Activated T-cell treated with anti-CD3 and anti-CD28 coated beads for 48 hours (primary cell): Measurements from ENCODE around the gene ITGA1.
A peak's percentile ranks its signal among the peaks of the same experiment; 100 is the strongest.
"Not testable (repeated sequence)": the region's sequence is repeated elsewhere in the genome, so short reads cannot be mapped to it uniquely, and the experiment has no call there.

Experiments used
- DNase-seq: peaks from one replicate; pipeline ENCODE4 v3.0.0-alpha.2; 2020; ENCODE audit warnings: low read depth

The ITGA1 gene

DNA sequence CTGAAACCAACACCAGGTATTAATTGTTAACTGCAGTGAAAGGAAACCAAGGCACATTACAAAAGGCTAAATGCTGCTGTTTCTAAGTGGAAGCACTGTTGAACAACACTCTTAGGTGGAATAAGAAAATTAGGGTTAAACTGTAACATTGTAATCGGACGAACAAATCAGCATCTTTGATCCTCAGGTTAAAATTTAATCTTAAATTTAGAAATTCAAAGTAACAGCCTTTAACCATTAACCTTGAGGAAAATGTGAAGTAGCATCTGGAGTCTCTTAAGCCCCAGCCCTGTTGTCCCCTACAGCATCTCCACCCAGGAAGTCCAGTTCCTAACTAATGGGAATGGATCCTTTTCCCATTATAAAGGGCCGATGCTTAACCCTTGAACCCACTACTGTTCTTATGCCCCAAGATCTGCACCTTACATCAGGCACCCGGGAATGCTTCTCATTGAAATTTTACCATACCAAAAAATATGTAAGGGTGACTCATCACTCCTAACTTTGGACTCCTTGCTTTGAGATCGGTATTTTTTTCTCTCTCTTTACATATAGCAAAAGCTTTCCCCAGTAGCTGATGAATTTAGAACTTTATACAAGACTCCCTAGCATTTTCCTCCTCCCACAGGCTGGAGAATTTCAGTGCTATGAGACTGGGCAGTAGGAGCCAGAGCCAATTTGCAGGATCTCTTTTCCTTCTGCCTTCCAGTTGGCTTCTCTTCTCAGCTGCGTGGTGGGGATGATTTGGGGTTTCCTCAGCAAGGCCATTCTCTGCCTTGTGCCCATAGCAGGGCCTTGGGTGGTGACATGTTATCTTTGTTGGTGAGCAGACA, 169.4 kb downstream of the ITGA1 start:
- no peak for DNase-seq

GRCh38 chr5:52961274-52961681, 173.6 kb downstream of the ITGA1 start:
- no peak for DNase-seq

GRCh38 chr5:52963636-52964035, 175.9 kb downstream of the ITGA1 start:
- DNase-seq, result no peak

DNA sequence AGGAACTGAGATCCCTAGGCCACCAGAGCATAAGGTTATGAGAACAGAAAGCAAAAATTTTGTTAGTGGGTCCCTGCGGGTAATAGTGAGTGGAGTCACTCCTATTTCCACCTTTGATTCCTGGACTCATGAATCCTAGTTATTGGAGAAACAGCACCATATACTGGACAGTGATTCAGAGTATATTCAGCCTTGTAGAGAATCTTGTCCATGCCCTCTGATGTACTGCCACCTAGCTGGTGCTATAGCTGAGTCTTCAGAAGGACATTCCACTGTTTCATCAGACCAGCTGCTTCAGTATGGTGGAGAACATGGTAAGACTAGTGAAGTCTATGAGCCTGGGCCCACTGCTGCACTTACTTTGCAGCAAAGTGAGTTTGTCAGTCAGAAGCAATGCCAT, 176.4 kb downstream of the ITGA1 start:
- no peak for DNase-seq

DNA sequence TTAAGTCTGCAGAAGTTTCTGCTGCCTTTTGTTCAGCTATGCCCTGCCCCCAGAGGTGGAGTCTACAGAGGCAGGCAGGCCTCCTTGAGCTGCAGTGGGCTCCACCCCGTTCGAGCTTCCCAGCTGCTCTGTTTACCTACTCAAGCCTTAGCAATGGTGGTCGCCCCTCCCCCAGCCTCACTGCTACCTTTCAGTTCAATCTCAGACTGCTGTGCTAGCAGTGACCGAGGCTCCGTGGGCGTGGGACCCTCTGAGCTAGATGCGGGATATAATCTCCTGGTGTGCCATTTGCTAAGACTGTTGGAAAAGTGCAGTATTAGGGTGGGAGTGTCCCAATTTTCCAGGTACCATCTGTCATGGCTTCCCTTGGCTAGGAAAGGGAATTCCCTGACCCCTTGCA, 188.4 kb downstream of the ITGA1 start:
- not testable (repeated sequence) for DNase-seq

DNA sequence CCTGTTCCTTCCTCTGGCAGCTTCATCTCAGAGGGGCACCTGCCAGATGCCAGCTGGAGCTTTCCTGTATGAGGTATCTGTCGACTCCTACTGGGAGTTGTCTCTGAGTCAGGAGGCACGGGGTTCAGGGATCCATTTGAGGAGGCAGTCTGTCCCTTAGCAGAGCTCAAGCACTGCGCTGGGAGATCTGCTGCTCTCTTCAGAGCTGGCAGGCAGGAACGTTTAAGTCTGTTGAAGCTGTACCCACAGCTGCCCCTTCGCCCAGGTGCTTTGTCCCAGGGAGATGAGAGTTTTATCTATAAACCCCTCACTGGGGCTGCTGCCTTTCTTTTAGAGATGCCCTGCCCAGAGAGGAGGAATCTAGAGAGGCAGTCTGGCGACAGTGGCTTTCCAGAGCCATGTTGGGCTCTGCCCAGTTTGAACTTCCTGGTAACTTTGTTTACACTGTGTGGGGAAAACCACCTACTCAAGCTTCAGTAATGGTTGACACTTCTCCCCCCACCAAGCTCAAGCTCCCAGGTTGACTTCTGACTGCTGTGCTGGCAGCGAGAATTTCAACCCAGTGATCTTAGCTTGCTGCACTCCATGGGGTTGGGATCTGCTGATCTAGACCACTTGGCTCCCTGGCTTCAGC, 189.7 kb downstream of the ITGA1 start:
- no peak for DNase-seq

DNA sequence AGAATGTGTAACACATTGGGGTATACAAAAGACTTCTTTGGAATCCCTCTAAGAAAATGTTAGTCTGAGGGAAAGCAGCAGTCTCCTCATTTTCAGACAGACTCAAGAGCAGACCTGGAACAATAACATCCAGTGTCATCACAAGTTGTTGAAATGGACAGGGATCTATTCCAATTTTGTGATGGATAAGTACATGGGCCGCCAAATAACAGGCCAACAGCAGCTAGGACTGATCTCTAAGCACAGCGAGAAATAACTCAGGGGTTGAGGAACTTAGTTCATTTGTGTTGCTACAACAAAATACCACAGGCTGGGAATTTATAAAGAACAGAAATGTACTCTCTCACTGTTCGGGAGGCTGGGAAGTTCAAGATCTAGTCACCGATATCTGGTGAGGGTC, 193.8 kb downstream of the ITGA1 start:
- no peak for DNase-seq

GRCh38 chr5:52983731-52984636, 196.3 kb downstream of the ITGA1 start:
- no peak for DNase-seq

DNA sequence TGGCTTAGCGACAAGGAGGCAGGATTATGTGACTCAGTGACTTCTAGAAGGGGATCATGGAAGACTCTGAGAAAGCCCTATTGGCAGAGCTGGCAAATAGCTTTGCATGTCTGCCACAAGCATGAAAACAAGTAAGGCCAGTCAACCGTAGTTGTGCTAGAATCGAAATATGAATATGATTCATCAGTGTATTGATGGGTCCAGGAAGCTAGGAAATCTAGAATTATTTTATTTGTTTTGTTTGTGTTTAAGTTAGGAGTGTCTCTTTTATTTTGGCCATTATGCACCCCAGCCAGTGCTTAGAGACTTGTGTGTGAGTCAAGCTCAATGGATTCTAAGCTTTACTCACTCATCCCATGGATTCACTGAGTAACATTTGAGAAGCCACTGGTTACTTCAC, 197.6 kb downstream of the ITGA1 start:
- DNase-seq, result no peak

DNA sequence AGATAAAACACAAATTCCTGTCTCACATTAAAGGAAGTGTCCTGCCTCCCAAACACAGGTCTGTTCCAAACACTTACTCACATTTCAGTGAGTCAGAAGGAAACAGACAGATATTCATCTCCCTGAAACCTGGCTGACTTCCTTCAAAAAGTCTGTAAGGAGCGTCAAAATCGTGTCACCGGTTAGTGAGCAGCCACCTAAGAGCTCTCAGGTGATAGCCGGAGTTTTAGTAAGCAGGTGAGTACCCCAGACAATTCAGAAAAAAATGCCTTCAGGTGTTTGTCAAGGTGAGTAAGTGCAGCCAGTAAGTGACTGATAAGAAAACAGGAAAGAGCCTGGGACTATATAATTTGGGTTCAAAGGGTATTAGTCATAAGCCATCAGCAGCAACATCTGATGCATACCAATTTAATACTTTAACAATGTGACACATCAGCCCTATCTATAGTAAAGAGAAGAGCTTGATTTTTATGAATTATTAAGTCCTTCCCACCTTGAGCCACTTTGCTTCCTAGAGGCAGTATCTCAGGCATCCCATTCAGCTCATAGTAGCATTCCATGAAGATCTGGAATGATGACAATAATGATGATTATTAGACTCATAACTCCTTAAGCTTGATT, 200.1 kb downstream of the ITGA1 start:
- no peak for DNase-seq

GRCh38 chr5:52988335-52989024, 200.8 kb downstream of the ITGA1 start:
- DNase-seq, result no peak

DNA sequence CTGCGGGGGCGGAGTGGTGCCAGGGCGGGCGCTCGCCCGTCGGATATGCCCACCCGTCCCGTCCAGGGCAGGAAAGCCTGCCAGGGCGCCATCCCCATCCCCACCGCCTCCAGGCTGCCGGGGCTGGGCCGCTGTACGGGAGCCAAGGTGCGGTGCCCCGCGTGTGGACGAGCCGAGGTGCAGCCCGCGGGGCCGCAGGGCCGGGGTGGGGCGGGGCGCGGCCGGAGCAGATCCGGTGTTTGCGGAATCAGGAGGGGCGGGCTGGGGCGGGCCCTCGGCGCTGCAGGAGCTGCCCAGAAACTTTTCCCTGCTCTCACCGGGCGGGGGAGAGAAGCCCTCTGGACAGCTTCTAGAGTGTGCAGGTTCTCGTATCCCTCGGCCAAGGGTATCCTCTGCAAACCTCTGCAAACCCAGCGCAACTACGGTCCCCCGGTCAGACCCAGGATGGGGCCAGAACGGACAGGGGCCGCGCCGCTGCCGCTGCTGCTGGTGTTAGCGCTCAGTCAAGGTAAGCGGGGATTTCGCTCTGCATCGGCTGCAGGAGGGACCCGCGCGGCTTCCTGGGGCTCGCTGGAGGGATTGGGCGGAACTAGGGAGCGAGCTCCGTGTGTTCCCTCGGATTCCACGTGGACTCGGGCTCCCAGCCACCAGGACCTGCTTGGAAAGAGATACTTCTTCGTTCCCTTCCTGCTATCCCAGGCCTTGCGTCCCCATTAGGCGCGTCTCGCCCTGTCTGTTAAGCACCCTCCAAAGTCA, 201.5 kb downstream of the ITGA1 start, which contains the start of gene ITGA2:
Gene ITGA2, plus strand, starts transcription at position 328 of the 756 bp plus-strand sequence. Its CDS starts 117 bp downstream, at position 445.
- peak; percentile 26 for DNase-seq

DNA sequence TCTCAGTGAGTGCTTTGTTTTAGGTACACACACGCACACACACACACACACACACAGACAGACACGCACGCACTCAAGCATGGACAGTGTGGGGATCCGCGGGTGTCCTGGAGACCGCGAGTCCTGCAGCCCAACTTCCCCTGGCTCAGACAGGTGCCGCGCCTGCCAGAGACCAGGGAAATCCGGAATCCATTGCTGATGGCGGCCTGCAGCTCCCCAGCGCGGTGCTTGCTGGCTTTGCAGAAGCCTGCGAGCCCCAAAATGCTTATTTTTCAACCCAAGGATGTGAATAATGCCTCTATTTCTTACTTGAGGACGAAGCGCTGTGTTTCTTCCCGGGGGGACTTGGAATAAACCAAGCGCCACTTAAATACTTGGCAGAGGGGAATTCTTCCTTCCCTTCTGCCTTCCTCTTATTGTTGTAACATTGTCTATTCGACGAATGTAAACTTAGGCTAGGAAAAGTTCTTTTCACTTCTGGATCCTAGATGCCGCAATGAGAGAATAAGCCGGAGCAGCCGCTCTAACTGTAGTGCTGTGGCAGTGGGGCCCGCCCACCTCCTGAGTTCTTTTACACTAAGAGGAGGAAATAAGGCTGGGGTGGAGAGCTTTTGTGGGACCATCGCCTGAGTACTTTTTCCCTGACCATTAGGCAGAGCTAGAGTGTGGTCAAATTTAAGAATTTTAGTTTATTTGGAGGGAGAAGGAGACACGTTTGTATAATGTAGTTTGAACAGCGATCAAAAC, 202.2 kb downstream of the ITGA1 start:
- peak; percentile 19 for DNase-seq

DNA sequence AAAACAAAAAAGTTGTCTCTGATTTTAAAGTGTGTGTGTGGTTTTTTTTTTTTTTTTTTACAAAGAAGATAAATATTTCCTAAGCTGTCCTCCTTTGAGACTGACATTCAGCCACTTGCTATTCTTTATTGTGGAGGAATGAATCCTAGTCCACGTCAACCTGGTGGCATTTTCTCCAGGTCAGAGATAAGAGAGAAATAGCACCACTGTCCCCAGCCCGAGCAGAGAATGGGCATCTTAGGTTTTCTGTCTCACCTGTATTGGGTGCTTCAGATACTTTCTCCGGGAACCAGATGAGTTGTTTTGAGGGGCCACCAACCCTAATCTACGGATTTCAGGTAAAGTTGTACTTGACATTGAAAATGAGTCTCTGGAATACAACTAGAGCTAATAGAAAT, 202.8 kb downstream of the ITGA1 start:
- DNase-seq, result no peak

DNA sequence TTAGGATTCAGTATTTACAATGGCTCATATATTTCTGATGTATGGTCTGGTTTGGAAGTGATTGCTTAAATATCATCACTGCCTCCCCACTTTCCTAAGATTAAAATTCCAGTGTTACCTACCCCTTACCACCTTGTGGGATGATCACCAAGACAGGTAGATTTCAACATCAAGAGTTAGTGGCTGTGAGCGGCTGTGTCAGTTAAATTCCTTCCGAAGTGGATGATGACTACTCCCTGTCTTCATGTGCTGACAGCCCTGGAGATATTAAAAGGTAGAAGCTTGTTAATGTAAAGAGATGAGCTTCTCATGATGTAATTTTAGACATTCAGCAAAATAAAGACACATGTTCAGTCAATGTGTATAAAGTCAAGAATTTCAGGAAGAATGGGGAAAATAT, 205.7 kb downstream of the ITGA1 start:
- no peak for DNase-seq

DNA sequence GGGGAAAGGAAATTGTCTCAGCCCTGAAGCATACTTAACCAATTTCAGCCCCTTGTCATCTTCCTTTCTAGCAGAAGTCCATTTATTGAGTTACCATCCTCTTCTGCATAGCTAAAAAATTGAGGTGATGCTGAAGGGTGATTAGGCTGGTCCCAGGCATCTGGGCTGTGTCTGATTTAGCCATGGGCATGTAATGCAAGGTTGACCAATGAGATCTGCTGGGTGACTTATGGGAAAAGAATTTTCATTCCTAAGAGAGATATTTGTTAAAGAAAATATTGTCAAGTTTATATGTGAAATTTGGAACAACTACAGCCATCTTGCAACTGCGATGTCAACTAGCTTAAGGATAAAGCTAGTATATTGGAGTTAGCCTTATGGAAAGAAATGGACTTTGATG, 206.6 kb downstream of the ITGA1 start:
- DNase-seq, result no peak

- no peak for DNase-seq
Observed at GRCh38 chr5:52995095-52995494, 207.4 kb downstream of the ITGA1 start.

DNA sequence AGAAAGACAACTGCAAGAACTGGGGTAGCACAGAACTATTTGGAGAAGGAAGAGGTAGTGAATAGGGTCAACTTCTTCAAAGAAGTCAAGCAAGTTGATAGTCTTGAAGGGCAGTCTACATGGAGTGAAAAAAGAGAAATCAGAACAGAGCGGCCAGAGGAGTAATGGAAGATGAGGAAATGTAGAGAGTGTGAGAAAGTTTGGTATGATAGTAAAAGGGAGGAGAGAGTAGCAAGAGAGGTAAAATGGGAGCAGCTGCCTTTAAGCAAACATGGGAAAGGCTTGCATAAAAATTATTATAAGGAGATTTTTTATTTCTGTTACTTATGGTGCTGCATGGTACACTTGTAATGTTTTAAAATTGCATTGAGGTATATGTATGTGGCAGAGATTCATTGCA, 208.2 kb downstream of the ITGA1 start:
- DNase-seq, result no peak

DNA sequence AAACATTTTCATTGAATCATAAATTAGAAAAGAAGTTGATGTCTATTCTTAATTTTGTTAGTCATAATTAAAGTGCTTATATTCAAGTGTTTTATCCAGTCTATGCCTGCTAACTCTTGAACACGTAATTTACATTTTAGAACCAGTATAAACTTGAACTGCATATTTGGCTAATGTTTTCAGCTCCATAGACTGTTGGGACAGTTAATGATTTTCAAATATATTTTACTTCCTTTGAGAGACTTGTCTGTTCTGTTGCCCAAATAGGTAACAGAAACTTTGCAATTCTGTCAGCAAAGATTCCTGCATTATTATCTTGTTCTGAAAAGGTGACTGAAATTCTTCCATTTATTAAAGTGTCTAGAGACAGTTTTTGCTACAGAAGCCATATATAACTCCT, 209.3 kb downstream of the ITGA1 start:
- no peak for DNase-seq

- DNase-seq, result no peak
Observed at GRCh38 chr5:52997424-52997823, 209.7 kb downstream of the ITGA1 start.
